ENCODE data around the gene ANKRD29.

DNA sequence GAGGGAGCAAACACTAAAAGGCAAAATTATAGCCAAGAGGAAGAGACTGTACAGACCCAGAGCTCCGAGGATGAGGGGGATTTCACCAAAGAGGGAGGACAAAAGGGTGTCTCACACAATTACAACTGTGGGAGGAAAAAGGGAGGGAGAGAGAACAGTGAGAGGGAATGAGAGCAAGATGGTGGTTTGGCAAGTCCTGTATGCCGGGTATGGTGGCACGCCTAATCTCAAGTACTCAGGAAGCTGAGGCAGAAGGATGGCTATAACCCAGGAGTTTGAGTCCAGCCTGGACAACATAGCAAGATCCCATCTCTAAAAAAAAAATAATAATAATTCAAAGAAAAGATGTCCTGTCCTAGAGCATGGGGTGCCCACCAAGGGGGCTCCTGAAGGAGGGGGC is 110.7 kb downstream of the ANKRD29 start:
- TF ChIP-seq, protein P1, sequence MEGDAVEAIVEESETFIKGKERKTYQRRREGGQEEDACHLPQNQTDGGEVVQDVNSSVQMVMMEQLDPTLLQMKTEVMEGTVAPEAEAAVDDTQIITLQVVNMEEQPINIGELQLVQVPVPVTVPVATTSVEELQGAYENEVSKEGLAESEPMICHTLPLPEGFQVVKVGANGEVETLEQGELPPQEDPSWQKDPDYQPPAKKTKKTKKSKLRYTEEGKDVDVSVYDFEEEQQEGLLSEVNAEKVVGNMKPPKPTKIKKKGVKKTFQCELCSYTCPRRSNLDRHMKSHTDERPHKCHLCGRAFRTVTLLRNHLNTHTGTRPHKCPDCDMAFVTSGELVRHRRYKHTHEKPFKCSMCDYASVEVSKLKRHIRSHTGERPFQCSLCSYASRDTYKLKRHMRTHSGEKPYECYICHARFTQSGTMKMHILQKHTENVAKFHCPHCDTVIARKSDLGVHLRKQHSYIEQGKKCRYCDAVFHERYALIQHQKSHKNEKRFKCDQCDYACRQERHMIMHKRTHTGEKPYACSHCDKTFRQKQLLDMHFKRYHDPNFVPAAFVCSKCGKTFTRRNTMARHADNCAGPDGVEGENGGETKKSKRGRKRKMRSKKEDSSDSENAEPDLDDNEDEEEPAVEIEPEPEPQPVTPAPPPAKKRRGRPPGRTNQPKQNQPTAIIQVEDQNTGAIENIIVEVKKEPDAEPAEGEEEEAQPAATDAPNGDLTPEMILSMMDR (IDR thresholded peaks at IDR 0.05; ENCODE audit: low read depth, low read length), result no peak
- TF ChIP-seq POLR2A (IDR thresholded peaks at IDR 0.05; ENCODE audit: extremely low read depth, insufficient read length), result no peak
